Measurements from ENCODE around the gene GPC6.
"Not testable (repeated sequence)": the region's sequence is repeated elsewhere in the genome, so short reads cannot be mapped to it uniquely, and the experiment has no call there.

The GPC6 gene

DNA sequence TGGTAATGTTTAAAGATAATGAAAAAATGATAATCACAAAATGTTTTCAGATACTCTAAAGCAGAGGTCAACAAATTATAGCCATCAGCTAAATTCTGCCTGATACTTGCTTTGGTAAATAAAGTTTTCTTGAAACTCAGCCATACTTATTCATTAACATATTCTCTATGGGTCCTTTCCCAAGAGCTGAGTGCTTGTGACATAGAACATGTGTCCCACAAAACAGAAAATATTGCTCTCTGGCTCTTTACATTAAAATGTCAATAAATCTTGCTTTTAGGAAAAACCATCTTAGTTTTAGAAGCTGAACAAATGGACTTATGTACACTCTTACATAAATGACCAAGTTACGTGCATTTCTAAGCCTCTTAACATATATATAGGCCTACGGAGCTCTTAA is 945.8 kb downstream of the GPC6 start:
- no peak for DNase-seq (ENCODE audit: low spot score)

- DNase-seq (ENCODE audit: low spot score), result no peak
Observed at GRCh38 chr13:94173312-94173854, 946.8 kb downstream of the GPC6 start.

GRCh38 chr13:94174009-94174408 is 947.4 kb downstream of the GPC6 start:
- DNase-seq (ENCODE audit: low spot score), result no peak

GRCh38 chr13:94175076-94175475 is 948.5 kb downstream of the GPC6 start:
- no peak for DNase-seq (ENCODE audit: low spot score)

DNA sequence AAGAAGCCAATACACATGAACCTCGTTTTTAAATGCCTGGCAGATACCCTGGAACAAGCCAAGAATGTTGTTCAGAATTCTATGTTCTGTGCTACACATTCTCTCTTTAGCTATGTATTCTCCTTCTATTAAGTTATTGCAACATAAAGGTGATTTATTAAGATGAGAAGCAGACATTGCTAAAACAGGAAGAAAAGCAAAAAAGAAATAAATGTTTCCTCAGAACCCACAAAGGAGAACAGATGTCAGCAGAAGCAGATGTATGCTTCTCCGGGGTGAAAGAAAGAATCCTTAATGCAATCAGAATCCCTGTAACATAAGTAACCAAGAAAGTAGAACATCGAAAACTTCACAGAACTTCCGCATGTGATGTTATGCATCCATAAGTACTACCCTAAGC is 950.0 kb downstream of the GPC6 start:
- no peak for DNase-seq (ENCODE audit: low spot score)

DNA sequence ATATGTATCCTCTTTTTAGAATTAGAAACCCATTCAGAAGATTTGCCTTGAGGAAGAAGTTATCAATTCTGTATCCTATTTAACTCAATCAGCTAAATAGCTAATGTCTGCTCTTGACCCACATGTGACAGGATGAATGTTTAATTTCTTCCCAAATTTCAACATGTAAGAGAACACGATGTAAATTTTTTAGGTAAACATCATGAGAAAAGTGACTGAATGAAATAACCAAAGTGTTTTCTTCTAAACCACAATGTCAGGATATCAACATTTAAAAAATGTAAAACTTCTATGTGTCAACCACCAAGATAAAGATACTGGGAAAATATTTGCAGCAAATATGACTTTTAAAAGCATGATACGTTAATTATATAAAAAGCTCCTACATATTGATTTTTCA is 950.4 kb downstream of the GPC6 start:
- DNase-seq (ENCODE audit: low spot score), result no peak

- no peak for DNase-seq (ENCODE audit: low spot score)
Observed at GRCh38 chr13:94178625-94179244, 952.1 kb downstream of the GPC6 start.

GRCh38 chr13:94181461-94182107 is 955.0 kb downstream of the GPC6 start:
- no peak for DNase-seq (ENCODE audit: low spot score)

DNA sequence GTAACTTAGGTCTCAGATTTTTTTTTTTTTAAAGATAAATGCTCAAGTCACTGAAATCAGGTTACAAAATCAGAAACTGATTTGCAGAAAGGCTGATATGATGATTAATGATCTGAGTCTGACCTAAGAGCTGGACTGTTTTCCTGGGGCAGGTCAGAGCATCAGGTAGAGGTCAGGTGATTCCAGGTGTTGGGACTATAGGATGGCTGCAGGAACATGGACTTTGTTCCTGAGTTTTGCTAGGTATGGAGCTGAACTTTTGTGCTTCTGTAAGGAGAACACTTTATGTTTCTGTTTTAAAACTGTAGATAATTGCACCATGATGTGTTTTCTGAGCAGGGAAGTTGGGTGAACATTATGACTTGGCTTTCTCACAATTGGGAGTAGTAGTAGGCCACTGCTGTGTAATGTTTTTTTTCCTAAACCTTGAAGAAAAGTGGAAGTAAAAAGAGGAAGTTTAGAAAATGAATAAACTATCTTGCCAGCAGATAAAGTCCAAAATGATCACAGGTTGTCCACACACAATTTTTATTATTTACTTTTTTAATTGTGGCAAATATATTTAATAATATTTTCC is 955.7 kb downstream of the GPC6 start:
- no peak for DNase-seq (ENCODE audit: low spot score)

DNA sequence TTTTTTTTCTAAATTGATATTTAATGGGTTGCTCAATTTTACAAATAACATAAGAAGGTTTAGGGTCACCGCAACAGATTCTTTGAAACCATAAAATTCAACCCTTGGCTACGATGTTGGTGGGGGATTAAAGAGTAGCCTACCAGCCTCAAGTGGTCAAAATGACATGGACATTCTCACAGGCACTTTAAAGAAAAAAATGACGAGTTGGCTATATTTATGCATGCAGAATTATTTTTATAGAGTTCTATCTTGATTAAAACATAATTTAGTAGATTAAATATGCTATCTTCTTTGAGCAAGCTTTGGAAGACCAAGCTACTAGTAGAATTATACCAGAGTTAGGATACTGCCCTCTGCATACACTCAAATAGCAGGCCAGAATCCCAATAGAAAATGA is 959.9 kb downstream of the GPC6 start:
- DNase-seq (ENCODE audit: low spot score), result no peak

GRCh38 chr13:94188201-94188854 is 961.7 kb downstream of the GPC6 start:
- no peak for DNase-seq (ENCODE audit: low spot score)

GRCh38 chr13:94192431-94192975 is 965.9 kb downstream of the GPC6 start:
- no peak for DNase-seq (ENCODE audit: low spot score)

DNA sequence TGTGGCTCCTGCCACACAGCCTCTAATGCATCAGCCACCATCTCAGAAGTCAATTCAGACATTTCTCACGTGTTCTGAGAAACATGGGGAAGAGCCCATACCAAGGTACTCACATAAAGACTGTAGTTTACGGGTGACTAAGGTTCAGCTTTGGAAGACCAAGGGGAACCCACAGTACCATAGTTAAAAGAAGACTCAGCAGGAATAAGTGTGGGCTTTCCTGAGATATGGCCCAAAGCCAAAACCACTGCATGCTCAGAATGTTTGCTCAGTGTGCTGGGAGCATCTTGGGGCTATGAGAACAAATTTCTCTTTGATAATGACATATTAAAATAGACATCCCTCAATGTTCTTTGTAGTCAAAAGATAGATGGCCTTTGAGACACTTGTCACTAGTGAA is 969.1 kb downstream of the GPC6 start:
- DNase-seq (ENCODE audit: low spot score), result no peak

DNA sequence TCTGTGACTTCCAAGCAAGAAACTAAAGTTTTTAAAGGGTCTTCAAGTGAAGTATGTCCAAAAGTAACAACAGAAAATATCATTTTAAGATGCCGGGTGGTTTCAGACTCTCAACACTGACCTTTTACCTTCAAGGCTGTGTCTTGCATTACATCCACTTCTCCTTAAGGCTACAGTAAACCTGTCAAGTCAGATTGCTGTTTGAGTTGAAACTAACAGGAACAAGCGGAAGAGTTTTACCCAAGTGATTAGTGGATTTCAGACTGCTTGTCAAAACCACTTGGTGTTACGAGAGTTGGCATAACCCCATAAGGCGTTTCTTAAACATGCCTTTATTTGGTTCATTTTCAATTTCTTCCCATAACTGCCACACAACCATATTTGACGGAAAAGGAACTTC is 969.8 kb downstream of the GPC6 start:
- DNase-seq (ENCODE audit: low spot score), result no peak

DNA sequence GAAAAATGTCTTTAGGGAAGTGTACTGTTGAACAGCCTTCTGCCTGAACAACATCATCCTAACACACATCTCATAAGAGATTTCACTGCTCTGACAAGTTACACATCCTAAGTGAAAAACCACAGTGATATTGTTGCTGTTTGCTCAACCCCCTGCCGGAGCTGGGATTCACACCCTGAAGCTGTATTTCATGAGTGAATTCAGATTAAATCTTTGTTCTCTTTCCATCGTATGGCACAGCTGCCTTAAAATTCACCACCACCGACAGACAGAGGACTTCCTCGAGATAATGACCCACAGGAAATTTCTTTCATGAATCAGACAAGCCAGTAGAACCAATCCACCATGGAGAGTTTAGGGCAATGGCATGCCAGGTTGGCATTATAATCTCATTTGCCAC is 972.1 kb downstream of the GPC6 start:
- no peak for DNase-seq (ENCODE audit: low spot score)

DNA sequence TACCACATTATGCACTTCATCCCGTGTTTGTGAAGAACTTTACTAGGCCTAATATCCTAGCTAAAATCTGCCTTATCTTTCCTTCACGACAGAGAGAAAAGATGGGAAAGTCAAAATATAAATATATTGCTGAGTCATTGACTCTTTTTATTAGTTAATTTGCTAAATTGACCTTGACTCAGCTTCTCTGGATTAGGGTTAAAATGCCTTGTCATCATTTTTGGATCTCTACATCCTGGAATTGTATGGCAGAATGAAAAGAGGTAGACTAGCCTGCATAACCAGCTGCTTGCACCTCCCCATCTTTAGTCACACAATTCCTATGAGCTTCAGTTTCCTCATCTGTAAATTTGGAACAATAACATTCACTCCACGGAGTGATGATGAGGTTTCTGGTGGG is 972.5 kb downstream of the GPC6 start:
- DNase-seq (ENCODE audit: low spot score), result no peak

- no peak for DNase-seq (ENCODE audit: low spot score)
Observed at GRCh38 chr13:94201022-94201421, 974.4 kb downstream of the GPC6 start.

DNA sequence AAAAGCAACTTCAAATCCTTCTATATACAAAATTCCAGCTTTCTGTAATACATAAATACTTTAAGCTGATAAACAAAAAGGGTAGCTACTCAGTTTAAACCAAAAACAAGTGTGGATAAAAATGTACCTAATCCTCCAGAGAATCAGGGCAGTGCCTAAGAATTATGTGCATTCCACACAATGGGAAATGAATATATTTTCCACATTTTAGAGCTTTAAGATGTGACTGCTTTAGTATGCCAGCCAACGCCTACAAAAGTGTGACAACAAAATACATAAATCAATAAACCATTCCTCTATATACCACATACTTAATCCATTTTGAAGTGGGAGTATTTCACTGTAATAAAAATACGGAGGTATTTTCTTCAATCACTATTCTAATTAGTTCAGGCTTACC is 977.6 kb downstream of the GPC6 start:
- DNase-seq (ENCODE audit: low spot score), result no peak

DNA sequence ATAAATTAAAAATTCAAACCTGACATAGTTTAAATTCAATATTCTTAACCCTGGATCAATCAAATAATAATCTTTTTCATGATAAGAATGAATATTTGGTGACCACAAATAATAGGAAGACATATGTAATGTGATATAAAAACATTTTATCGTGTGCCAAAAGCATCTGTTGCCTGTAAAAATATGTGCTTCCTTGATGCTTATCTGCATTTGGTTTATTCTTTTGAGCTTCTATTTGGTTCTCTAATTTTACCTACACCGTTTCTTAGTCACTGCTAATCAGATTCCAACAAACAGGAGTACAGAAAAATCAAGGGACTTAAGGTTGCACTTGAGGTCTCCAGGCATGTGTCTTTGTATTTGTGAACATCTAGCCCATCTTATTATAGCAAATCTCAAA is 978.3 kb downstream of the GPC6 start:
- no peak for DNase-seq (ENCODE audit: low spot score)

- no peak for DNase-seq (ENCODE audit: low spot score)
Observed at GRCh38 chr13:94205896-94206295, 979.3 kb downstream of the GPC6 start.

- no peak for DNase-seq (ENCODE audit: low spot score)
Observed at GRCh38 chr13:94209117-94209516, 982.5 kb downstream of the GPC6 start.

DNA sequence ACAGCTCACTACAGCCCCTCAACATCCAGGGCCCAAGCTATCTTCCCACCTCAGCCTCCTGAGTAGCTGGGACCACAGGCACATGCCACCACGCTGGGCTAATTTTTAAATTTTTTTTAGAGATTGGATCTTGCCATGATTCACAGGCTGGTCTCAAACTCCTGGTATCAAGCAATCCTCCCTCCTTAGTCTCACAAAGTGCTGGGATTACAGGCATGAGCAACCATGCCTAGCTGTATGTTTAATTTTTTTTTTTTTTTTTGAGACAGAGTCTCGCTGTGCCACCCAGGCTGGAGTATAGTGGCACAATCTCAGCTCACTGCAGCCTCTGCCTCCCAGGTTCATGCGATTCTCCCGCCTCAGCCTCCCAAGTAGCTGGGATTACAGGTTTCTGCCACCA is 983.3 kb downstream of the GPC6 start:
- not testable (repeated sequence) for DNase-seq (ENCODE audit: low spot score)

- no peak for DNase-seq (ENCODE audit: low spot score)
Observed at GRCh38 chr13:94210816-94211215, 984.2 kb downstream of the GPC6 start.
